Gastroesophageal sphincter (tissue), 4 donors: ENCODE measurements around the gene PCLO. TPM values are rescaled to one million over a fixed set of nuclear protein-coding genes. Genes with fewer than 3 reads are reported as not detected.

Experiments
- ATAC-seq: fragments of 150-250 bp; one replicate; pipeline ENCODE4 v1.9.1; 2016; ENCODE audit warnings: mild to moderate bottlenecking, moderate library complexity
- H3K27ac ChIP-seq, 4 donors: fragments of 200-600 bp; sonication (generic) in 3 of 4; 1 replicate in 3 of 4; 2 replicates in 1 of 4; pipeline ENCODE4 v1.5.1; 2016 to 2019
- H3K27me3 ChIP-seq: fragments of 200-600 bp; sonication (generic); one replicate; pipeline ENCODE4 v1.5.1; 2019
- H3K36me3 ChIP-seq, 2 donors: fragments of 200-600 bp; sonication (generic); one replicate each; pipeline ENCODE4 v1.5.1; 2019; ENCODE audit warnings: control low read depth in 1 of 2
- H3K4me1 ChIP-seq, 3 donors: fragments of 200-600 bp; sonication (generic); 1 replicate in 2 of 3; 2 replicates in 1 of 3; pipeline ENCODE4 v1.5.1; 2016 to 2019; ENCODE audit warnings: control low read depth in 2 of 3
- H3K4me3 ChIP-seq, 2 donors: fragments of 200-600 bp; sonication (generic); one replicate each; pipeline ENCODE4 v1.5.1; 2019; ENCODE audit warnings: mild to moderate bottlenecking in 1 of 2, moderate library complexity in 1 of 2
- H3K9me3 ChIP-seq, 3 donors: fragments of 200-600 bp; sonication (generic); one replicate each; pipeline ENCODE4 v1.5.1; 2017 to 2019; ENCODE audit warnings: control low read depth in 2 of 3
- EP300 ChIP-seq: sonication (generic); formaldehyde crosslinking; IDR thresholded peaks from one replicate; pipeline ENCODE4 v1.6.1; 2017; ENCODE audit warnings: antibody characterized with exemption, mild to moderate bottlenecking
- POLR2A ChIP-seq, 2 donors: fragments of 450-650 bp; IDR thresholded peaks; one replicate each; pipeline ENCODE4 v1.6.1; 2017; ENCODE audit warnings: antibody characterized with exemption in 2 of 2, mild to moderate bottlenecking in 2 of 2, moderate library complexity in 1 of 2
- POLR2AphosphoS5 ChIP-seq: sonication (generic); formaldehyde crosslinking; IDR thresholded peaks from one replicate; pipeline ENCODE4 v1.6.1; 2017; ENCODE audit warnings: antibody characterized with exemption
- WGBS, 2 donors: methylation state at CpG; one replicate each; pipeline ENCODE4 v1.1.5; 2018; ENCODE audit warnings: low coverage in 1 of 2; 5-methylcytosine and 5-hydroxymethylcytosine counted together
- total RNA-seq, 4 donors: library from RNA; depleted of rRNA; stranded (reverse); fragments of >200 nt; gene quantifications; one replicate each; pipeline ENCODE4 v1.1.0, GENCODE V29; 2016
- TF ChIP-seq, protein P1 (sequence below), 4 experiments: fragments of 200-600 bp in 2 of 4; fragments of 450-650 bp in 2 of 4; sonication (generic) in 1 of 4; IDR thresholded peaks; one replicate each; pipeline ENCODE4 v1.5.1; 2017 to 2019; ENCODE audit warnings: antibody characterized with exemption in 4 of 4, mild to moderate bottlenecking in 2 of 4, moderate library complexity in 2 of 4

Gene PCLO
- total RNA-seq, 4 donors from 2014 or later, result 1.2 to 2.3 (median 1.9) TPM

DNA sequence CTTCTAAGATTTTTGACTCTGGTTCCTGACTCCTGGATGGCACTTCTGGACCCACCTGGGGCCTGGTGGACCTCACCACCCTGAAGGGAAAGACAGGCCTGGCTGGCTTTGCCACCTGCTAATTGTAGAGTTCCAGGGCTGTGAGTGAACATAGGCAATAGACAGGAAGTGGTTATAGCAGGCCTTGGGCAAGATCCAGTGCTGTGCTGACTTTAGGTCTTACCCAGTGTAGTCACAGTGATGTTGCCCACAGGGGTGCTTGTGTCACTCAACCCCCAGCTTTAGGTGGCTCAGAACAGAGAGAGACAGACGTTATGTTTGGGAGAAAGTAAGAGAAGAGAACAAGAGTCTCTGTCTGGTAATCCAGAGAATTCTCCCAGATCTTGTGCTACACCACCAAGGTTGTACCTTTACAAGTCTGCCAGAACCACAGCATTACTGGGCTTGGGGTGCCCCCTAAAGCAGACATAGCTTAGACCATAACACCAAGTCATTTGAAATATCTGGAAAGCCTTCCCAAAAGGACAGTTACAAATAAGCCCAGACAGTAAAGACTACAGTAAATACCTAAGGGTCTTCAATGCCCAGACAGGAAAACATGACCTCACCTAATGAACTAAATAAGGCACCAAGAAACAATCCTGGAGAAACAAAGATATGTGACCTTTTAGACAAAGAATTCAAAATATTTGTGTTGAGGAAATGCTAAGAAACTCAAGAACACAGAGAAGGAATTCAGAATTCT, 303.4 kb downstream of the PCLO start:
- Histone ChIP-seq H3K27ac (no peak overlapping the region), H3K4me1 (no peaks in the 10 kb centered on the region), H3K4me3 (no peak overlapping the region), H3K27me3 (no peaks in the 10 kb centered on the region), H3K9me3 (peaks cover 0 to 5% (median 0%) of the 10 kb centered on the region in 3 donors), H3K36me3 (no peaks in the 10 kb centered on the region)
- TF ChIP-seq, protein P1, sequence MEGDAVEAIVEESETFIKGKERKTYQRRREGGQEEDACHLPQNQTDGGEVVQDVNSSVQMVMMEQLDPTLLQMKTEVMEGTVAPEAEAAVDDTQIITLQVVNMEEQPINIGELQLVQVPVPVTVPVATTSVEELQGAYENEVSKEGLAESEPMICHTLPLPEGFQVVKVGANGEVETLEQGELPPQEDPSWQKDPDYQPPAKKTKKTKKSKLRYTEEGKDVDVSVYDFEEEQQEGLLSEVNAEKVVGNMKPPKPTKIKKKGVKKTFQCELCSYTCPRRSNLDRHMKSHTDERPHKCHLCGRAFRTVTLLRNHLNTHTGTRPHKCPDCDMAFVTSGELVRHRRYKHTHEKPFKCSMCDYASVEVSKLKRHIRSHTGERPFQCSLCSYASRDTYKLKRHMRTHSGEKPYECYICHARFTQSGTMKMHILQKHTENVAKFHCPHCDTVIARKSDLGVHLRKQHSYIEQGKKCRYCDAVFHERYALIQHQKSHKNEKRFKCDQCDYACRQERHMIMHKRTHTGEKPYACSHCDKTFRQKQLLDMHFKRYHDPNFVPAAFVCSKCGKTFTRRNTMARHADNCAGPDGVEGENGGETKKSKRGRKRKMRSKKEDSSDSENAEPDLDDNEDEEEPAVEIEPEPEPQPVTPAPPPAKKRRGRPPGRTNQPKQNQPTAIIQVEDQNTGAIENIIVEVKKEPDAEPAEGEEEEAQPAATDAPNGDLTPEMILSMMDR (IDR thresholded peaks at IDR 0.05), result no peak
- TF ChIP-seq POLR2AphosphoS5 (no peak), EP300 (no peak), POLR2A (IDR thresholded peaks at IDR 0.05) (no peak)
- ATAC-seq, result no peak
- 83% methylated on average over 1 of the region's 1 CpG; no CpG with 5 or more reads in 1 of the 2 donors for WGBS, 2 donors

DNA sequence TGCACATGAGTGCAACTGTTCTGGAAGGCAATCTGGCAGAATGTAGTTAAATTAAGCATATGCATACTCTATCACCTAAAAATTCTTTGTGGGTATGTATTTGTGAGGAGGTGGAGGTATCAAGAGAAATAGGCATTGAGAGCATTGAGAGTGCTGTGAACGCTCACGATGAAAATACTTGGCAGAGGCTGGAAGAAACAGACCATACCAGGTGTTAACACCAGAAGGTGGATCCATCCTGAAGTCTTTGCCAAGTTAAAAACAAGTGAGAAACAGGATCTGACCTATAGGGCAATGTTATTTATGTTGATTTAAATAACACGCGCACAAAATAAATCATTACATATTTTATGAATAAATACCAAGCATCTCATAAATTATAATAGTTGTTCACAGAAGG, 311.6 kb downstream of the PCLO start:
- H3K36me3 ChIP-seq, result no peaks in the 10 kb centered on the region
- WGBS, 2 donors, result 70 to 84% methylated on average over 4 of the region's 4 CpGs

DNA sequence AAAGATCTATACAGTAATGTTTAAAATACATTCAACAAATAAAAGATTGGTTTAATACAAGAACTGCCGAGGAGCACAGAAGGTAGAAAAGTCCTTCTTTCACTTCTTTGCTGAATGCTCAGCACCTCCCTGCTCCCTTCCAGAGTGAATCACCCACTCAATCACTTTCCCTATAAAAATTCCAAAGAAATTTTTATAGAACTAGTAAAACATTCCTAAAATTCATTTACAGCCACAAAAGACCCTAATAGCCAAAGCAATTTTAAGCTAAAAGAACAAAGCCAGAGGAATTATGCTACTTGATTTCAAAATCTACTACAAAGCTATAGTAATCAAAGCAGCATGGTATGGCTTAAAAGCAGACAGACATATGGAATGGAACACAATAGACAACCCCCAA, 320.9 kb downstream of the PCLO start:
- Histone ChIP-seq H3K36me3 (no peaks in the 10 kb centered on the region), H3K9me3 (no peaks in the 10 kb centered on the region), H3K4me1 (no peaks in the 10 kb centered on the region), H3K27ac (no peak overlapping the region), H3K27me3 (no peaks in the 10 kb centered on the region), H3K4me3 (no peak overlapping the region)
- TF ChIP-seq POLR2AphosphoS5 (no peak), EP300 (no peak), POLR2A (IDR thresholded peaks at IDR 0.05) (no peak)
- TF ChIP-seq, protein P1 (IDR thresholded peaks at IDR 0.05), result no peak
- 64 to 89% methylated on average over 1 of the region's 1 CpG for WGBS, 2 donors
- ATAC-seq, result no peak

More for the DNA sequence above, 311.6 kb downstream of the PCLO start:
- ATAC-seq, result no peak
- Histone ChIP-seq H3K4me3 (no peak overlapping the region), H3K4me1 (no peaks in the 10 kb centered on the region), H3K27me3 (no peaks in the 10 kb centered on the region), H3K9me3 (no peaks in the 10 kb centered on the region), H3K27ac (no peak overlapping the region)
- no peak for TF ChIP-seq POLR2A (IDR thresholded peaks at IDR 0.05)
- TF ChIP-seq, protein P1 (IDR thresholded peaks at IDR 0.05), result no peak
- TF ChIP-seq POLR2AphosphoS5, result no peak
- TF ChIP-seq EP300, result no peak

DNA sequence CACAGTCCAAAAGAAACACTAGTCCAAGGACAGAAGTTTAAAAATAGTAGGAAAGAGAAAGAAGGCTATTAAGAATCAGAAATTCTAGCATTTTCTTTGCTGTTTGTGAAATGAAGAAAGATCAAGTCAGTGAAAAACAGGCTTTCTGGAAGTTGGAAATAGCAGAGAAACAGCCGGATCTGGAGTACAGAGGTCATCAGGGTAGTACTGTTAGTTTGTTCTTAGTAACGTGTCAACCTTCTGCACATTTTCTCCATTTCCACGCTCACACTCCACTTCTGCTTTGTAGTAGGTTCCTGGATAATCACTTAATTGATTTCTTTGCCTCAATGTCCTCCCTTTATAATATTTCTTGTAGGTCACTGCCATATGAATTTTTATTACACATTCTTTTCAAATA, 322.6 kb downstream of the PCLO start:
- H3K27me3 ChIP-seq, result no peaks in the 10 kb centered on the region
- H3K4me1 ChIP-seq, result no peaks in the 10 kb centered on the region
- H3K4me3 ChIP-seq, result no peak overlapping the region
- no peak for ATAC-seq
- H3K27ac ChIP-seq, result no peak overlapping the region
- WGBS, 2 donors, result 46 to 51% methylated on average over 3 of the region's 3 CpGs
- TF ChIP-seq POLR2AphosphoS5, result no peak
- no peak for TF ChIP-seq EP300
- TF ChIP-seq, protein P1 (IDR thresholded peaks at IDR 0.05), result no peak
- no peak for TF ChIP-seq POLR2A (IDR thresholded peaks at IDR 0.05)
- no peaks in the 10 kb centered on the region for H3K9me3 ChIP-seq
- no peaks in the 10 kb centered on the region for H3K36me3 ChIP-seq

DNA sequence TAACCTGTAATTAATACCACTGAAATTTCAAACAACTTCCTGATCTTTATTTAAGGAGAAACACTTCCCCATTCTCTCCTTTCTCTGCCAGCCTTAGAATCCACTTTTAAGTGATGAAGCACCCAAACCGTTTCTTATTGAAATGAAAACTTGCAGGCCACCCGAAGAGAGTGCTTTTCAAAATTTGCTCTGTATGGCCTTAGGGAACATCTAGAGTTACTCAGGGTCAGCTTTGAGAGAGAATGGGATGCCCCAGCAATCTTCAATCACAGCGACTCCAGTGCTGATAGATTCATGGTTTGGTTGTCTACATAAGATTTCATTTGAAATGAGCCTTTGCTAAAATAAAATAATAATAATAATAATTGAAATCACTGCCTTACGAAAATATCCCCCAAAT, 323.1 kb downstream of the PCLO start:
- H3K4me3 ChIP-seq, result no peak overlapping the region
- ATAC-seq, result no peak
- 51 to 52% methylated on average over 3 to 4 of the region's 4 CpGs for WGBS, 2 donors
- TF ChIP-seq, protein P1 (IDR thresholded peaks at IDR 0.05), result no peak
- TF ChIP-seq POLR2A (IDR thresholded peaks at IDR 0.05) (no peak), EP300 (no peak), POLR2AphosphoS5 (no peak)
- no peaks in the 10 kb centered on the region for H3K9me3 ChIP-seq
- no peak overlapping the region for H3K27ac ChIP-seq
- H3K4me1 ChIP-seq, result no peaks in the 10 kb centered on the region
- no peaks in the 10 kb centered on the region for H3K36me3 ChIP-seq
- H3K27me3 ChIP-seq, result no peaks in the 10 kb centered on the region
